KG1 (cell line): ENCODE results near the gene ZNF653.
A peak's percentile ranks its signal among the peaks of the same experiment; 100 is the strongest.
"Not testable (repeated sequence)": the region's sequence is repeated elsewhere in the genome, so short reads cannot be mapped to it uniquely, and the experiment has no call there.

Source experiments
- DNase-seq: peaks from one replicate; lab custom pipeline; 2025; lab: John Stamatoyannopoulos, UW

Gene ZNF653

DNA sequence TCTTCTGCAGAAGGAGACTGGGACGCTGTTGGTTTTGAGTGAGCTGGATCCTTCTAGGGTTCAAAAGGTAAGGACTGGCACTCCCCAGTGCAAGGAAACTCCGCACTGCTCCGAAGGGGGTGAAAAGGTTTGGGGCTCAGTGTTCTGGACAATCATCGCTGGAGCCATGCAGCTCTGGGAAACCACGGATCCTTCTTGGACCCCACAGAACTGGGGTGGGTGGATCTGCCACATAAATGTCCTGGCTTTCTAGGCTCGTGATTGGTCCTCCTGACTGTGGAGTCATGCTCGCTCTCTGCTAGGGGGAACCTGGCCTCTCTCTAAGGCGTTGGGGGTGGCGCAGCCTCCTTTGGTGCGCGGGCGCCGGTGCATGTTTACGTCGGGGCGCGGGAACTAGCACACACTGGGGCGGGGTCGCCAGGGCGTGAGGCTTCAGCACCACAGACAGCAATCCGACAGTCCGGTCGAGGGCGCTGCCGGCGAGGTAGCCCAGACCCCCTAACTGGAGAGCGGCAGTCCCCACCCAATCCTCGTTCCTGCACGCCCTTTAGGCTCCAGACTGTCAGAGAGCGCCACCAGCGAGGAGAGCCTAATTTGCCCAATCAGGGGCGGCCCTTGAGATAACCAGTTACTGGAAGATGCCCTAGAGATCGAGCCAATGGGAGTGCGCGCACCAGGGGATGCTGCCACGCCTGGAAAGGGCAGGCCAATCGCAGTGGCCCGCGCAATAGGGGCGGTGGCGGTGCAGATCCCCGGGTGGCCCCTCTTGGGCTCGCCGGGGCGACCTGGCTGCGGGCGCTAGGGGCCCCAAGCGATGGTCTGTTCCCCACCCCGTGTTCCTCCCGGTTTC, 23.9 kb downstream of the ZNF653 start:
- peak; percentile 48 for DNase-seq

DNA sequence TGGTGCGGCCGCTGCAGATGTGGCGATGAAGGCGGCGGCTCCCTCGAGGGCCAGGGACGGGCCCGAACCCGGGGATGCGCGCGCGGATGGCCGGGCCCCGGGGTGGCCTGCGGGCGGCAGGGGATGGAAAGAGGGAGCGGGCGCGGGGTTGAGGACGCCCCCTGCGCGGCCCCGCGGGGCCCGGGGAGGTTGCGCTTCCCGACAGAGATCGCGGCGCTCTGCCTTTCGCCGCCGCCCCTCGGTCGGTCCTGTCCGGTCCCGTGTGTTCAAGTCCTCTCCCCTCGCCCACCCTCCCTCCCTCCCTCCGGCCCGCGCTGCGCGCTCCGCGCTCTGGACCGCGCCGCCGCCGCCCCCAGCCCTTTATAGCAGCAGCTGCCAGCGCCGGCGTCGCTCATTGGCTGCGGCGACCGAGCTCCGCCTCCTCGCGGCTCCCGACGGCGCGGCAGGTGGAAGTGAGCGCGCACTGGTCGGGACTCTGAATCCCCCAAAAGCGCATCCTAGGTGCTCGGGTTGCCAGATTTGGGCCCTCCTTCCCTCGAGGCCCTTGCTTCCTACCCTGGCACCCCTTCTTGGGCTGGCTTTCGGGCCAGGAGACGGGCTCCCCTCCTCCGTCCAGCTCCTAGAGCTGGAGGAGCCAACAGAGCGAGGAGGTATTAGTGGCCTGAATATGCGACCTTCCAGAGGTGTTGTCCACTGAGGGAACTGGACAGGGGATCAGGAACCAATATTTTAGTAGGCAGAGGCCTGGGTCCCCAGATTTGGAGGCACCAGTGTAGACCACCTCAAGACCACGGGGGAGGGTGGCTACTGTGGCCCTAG, 24.7 kb downstream of the ZNF653 start, which contains the start of gene ELAVL3:
Gene ELAVL3, minus strand, starts transcription at position 332 of the 819 bp plus-strand sequence. CDS start 438 bp downstream, outside the sequence.
- DNase-seq = no peak

DNA sequence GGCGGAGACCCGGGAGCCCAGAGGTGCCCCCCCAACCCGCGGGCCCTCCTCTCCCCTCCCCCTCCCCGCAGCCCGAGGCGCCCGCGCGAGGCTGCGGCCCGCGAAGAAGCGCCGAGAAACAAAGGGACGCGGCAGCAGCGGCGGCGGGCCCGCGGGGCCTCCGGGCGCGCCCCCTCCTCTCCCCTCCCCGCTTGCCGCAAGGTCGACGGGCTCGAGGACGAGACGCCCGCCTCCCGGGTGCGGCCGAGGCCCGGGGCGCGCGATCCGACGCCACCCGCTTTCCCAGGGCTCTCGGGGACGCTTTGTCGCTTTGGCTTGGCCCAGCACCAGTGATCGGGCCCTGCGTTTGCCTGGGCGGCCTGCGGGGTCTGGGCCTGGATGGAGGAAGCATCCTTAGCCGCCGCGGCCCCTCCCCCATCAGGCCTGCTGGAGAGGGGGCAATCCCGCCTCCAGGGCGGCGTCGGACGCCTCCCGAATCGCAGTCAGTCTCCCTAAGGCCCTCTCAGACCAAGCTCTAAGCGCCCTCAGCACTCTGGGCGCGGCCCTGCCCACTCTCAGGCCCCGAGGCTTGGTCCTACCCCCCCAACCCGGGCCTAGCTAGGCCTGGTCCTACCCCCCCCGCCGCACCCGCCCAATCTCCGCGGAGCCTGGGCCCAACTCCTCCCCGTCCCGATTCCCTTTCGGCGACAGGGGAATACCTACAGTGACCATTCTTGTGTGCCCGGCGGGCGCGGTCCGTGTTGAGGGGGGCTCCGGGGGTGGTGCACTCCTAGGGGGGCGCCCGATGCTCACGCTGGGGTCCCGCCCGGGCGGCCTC, 25.5 kb downstream of the ZNF653 start:
- DNase-seq = no peak

DNA sequence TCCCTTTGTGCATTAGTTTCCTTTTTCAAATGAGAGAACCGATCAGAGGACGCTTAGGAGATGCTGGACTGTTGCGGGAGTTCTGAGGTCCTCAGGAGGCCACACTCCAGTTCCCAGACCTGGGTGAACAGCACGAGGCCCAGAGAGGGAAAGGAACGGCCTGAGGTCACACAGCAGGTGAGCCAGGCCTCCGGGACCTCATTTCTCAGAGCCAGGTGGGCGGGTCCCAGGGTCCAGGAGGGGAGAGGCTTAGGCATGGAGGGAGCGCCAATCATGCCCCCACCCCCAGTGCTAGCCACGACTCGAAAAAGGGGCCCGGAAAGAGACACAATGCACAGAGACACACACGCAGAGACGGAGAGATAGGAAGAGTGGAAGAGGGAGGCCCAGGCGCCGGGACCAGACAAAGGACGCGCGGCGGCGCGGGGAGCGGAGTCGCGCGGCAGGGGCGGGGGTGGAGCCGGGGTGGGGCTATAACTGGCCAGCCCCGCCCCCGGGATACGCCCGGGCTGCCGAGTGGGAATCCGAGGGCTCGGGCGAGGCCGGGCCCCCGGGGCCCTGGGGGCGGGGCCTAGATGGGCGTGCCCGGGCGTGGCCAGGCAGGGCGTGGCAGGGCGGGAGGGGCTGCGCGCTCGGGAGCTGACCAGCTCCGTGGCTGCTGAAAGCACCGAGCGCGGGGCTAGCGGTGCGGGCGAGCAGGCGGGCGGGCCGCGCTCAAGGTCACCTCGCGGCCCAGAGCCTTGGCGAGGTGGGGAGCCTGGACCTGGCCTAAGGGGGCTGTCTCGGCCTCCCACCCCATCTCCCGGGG, 26.3 kb downstream of the ZNF653 start:
- DNase-seq = no peak

DNA sequence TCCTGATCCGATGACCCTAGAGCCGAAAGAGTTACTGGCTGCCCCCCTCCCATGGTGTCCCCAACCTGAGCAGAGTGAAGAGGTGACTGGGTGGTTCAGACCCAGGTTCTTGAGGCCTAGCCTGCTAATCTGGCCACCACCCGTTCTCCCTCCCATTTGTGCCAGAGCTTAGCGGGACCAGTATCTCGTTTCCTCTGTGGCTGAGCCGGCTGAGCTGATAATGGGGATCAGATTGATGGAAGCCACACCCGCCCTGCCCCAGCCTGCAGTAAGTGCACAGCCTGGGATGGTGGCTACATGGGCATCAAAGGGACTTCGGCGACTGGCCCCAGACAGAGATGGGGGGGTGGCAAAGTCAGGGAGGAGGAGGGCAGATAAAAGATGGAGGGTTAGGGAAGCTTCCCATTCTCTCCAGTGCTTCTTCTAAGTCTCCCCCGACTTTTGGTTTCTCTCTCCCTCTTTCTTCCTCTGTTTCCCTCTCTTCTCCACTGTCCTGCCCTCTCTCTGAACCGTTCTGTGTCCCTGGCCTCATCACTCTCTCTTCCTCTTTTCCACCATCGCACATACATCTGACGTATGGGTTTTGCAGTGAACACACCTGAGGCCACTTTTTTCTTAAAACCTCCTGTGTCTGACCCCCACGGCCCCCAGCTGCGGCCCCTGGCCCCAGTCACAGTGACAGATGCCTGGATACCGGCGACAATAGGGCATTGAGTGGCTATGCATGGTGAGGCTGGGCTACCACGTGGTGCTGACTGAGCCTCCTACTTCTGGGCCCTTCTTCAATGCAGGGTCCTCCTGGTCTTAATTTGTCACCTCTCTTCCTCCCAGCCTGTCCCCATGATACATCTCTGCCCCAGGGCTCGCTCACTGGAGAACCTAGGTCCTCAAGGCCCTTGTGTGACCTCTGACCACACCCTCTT, 27.2 kb downstream of the ZNF653 start:
- no peak for DNase-seq

DNA sequence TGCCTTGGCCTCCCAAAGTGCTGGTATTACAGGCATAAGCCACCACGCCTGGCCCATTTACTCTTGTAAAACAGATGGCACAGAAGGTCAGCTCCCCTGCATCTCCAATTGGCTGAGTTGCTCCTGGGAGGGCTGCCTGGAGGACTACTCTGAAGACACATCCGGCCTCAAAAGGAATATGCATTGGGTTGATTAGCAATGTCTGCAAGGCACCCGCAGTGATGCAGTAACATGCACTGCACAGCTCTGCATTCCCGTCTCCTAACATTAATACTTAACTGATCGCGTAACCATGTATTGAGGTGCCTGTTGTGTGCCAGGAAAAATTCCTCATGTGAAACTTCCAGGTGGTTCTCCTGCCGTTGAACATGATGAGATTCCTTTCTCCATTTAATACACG, 29.8 kb downstream of the ZNF653 start:
- DNase-seq = no peak

DNA sequence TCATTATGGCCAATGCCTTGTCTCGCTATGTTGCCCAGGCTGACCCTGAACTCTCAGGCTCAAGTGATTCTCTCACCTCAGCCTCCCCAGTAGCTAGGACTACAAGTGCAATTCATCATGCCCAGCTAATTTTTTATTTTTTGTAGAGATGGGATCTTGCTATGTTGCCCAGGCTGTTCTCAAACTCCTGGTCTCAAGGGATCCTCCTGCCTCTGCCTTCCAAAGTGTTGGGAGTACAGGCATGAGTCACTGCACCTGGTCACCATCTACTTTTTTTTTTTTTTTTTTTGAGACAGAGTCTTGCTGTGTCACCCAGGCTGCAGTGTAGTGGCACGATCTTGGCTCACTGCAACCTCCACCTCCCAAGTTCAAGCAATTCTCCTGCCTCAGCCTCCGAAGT, 30.3 kb downstream of the ZNF653 start:
- not testable (repeated sequence) for DNase-seq

DNA sequence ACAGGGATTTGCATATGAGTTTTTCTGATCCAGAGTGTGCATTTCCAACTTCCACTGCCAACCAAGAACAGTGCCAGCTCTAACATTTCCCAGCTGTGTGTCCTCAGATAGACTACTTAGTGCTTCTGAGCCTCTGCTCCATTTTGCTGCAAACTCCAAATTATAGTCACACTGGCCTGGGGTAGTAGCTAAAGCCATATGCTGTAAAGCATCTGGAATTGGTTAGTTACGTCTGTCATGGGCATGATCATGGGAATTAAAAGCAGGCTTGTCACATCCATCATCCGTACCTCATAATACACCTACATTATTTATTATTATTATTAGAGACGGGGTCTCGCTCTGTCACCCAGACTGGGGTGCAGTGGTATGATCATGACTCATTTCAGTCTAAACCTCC, 31.9 kb downstream of the ZNF653 start:
- DNase-seq = no peak

DNA sequence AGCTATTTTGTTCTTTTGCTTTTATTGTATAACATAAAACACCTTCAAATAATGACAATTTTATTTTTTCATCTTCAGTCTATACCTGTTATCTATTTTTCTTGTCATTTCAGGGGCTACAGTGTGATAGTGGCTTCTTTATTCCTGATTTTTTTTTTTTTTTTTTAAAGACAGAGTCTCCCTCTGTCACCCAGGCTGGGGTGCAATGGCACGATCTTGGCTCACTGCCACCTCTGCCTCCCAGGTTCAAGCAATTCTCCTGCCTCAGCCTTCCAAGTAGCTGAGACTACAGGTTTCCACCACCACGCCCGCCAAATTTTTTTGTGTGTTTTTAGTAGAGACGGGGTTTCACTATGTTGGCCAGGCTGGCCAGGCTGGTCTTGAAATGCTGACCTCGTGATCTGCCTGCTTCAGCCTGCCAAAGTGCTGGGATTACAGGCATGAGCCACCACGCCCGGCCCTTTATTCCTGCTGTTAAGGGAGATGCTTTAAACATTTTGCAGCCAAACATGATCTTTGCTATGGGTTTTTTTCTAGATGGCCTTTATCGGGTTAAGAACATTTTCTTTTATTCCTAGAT, 37.3 kb downstream of the ZNF653 start:
- DNase-seq = not testable (repeated sequence)

DNA sequence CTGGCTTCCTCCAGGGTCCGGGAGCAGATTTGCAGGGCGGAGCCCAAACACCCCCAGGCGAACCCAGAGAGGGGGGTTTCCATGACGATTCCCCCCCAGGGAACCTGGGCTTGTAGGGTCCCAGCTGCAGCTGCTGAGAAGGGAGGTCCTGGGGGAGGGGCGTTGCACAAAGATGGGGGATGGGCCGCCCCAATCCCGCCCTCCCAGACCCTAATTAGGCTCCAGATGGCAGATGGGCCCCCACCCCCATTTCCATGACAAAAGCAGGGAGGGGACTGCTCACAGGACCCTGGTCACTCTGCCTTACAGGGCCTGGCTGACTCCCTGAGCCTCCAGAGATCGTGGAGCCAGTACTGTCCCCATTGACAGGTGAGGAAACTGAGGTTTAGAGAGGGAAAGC, 40.0 kb downstream of the ZNF653 start:
- DNase-seq = no peak

DNA sequence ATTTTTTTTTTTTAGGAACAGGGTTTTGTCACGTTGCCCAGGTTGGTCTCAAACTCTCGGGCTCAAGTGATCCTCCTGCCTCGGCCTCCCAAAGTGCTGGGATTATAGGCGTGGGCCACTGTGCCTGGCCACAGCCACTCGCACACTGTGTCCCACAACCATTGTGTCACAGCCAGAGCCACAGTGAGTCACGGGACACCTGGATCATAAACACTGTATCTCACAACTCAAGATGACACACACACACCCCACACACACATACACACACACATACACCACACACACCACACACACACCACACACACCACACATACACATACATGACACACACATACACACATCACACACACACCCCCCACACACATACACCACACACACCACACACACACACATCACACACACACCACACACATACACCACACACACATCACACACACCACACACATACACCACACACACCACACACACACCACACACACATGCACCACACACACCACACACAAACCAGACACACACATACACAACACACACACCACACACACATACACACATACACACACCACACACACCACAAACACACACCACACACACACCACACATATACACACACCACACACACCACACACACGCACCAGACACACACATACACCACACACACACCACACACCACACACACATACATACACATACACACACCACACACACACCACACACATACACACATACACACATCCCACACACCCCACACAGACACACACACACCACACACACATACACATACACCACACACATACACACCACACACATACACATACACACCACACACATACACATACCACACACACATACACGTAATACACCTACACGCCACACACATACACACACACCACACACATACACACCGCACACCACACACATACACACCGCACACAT, 41.0 kb downstream of the ZNF653 start:
- no peak for DNase-seq

DNA sequence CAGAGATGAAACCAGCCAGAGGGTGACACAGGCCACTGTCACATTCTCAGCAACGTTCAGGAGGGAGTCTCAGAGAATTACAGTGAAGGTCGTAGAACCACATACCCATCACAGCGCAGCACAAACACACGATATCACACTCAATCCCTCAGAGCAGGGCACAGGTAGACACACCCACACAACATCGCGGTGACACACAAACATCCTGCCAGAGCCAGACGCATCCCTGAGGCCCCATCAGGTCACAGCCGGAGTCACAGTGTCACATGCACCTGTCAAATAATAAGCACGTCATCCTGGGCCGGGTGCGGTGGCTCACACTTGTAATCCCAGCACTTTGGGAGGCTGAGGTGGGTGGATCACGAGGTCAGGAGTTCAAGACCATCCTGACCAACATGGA, 42.2 kb downstream of the ZNF653 start:
- no peak for DNase-seq

DNA sequence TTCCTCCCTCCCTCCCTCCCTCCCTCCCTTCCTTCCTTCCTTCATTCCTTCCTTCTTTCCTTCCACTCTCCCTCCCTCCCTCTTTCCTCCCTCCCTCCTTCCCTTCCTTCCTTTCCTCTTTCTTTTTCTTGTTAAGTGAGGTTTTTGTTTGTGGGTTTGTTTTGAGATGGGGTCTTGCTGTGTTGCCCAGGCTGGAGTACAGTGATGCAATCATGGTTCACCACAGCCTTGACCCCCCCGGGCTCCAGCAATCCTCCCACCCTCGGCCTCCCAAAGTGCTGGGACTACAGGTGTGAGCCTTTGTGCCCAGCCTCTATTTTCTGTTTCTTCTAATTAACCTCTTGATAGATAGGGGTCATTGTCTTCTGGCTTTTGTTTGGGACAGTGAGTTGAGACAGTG, 44.2 kb downstream of the ZNF653 start:
- DNase-seq = no peak

DNA sequence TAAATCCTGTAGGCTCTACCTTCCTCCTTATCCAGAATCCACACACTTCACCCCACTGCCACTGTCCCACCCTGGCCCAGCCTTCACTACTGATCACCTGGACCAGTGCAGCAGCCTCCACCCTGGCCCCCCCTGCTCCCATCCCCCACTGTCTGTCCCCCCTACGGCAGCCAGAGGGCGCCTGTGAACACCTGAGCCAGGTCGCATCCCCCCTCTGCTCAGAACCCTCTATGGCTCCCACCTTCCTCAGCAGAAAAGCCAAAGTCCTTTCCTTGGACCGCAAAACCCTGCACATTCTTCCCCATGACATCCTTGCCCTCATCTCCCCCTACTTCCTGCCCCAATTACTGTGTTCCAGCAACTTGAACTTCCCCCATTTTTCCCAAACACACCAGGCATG, 45.4 kb downstream of the ZNF653 start:
- DNase-seq = no peak

DNA sequence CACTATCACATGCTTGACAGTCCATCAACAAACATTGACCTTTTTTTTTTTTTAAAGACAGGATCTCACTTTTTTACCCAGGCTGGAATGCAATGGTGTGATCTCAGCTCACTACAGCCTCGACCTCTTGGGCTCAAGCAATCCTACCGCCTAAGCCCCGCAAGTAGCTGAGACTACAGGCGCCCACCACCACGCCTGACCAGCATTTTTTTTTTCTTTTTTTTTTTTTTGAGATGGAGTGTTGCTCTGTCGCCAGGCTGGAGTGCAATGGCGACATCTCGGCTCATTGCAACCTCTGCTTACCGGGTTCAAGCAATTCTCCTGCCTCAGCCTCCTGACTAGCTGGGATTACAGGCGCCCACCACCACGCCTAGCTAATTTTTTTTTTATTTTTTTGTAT, 46.7 kb downstream of the ZNF653 start:
- DNase-seq = not testable (repeated sequence)

DNA sequence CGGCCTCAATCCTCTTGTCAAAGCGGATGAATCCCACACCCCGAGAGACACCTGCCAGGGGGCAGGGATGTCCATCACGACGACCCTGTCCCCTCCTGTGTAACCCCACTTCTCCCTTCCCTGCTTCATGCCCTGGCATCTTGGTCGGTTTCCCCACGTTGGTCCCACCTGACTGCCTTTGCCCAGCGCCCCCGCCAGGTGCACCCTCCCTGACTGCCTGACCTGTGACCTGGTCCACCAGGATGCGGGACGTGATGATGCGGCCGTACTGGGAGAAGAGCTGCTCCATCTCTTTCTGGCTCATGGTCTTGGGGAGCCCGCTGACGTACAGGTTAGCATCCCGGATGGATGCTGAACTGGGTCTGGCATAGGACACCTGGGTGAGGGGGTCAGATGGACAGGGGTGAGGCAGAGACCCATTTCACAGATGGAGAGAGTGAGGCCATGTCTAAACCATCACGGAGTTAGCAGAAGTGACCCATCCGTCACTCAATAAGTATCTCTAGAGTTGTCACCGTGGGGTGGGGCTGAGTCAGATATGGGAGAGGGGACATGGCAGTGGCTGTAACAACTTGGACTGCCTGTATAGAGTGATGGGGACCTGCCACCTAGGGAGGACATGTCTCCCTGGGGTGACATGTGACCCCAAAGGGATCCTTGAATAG, 47.3 kb downstream of the ZNF653 start:
- DNase-seq = no peak

DNA sequence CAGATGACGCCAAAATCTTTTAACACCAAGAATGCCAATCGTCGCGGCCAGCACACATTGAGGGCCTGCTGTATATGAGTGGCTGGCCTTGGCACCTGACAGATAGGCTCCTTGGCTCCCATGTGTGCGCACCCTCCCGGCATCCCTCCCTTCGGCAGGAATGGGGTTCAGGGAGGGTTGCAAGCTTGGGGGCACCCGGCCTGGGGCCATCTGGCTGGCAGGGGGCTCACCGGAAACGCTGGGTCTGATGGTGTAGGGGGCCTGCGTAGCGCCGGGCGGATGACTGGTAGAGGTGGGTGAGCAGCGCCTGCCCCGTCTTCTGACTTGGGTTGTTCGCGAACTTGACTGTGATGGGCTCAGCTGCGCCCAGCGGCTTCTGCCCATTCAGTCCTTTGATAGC, 47.8 kb downstream of the ZNF653 start:
- no peak for DNase-seq

DNA sequence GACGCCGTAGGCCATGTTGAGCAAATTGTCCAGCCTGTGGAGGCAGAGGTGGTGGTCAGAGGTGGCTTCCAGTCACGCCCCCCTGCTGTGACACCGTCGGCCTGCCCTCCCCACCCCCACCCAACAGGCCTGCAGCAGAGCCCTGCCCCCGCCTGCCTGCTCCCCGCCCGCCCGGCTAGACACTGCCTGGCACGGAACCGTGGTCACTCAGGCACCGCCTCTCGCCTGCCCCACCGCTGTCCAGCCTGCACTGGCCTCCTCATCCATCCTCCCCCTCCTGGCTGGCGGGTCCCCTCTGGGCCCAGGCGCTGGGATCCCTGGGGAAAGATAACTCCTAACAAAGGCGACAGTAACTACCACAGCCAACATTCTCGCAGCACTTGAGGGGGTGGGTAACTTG, 48.5 kb downstream of the ZNF653 start:
- no peak for DNase-seq
